ENCODE data around the gene VPS33A.

VPS33A gene

DNA sequence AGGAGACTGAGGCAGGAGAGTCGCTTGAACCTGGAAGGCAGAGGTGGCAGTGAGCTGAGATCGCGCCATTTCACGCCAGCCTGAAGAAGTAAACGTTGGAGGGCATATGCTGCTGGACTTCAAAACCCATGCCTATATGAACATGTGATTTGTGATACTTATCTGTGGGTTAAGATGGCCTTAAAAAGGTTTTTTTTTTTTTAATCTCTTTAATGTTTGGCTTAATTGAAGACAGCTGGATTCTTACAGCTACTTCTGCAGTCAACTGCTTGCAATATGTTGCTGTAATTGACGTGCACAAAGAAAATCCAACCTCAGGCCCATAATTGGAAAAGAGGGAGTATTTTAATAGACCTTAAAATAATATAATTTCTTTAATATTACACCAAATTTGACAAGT lies 64.3 kb downstream of the VPS33A start:
- Histone ChIP-seq H3K9me3 (ENCODE audit: insufficient read depth, low read length) (no peaks in the 10 kb centered on the region), H3K27ac (ENCODE audit: low read length) (no peak overlapping the region), H3K36me3 (replicated peaks; ENCODE audit: low read depth, low read length) (peaks cover 5% of the 10 kb centered on the region), H4K20me1 (ENCODE audit: insufficient read depth, low read length) (no peaks in the 10 kb centered on the region), H3K4me3 (ENCODE audit: low read length) (no peak overlapping the region), H3K4me1 (ENCODE audit: low read length) (peaks cover 25% of the 10 kb centered on the region), H3K4me2 (ENCODE audit: low read length) (no peak overlapping the region), H3K79me2 (ENCODE audit: low read length) (no peaks in the 10 kb centered on the region), H2AFZ (ENCODE audit: low read depth, low read length) (no peak overlapping the region), H3K9ac (ENCODE audit: low read length) (no peak overlapping the region), H3K27me3 (ENCODE audit: low read depth, low read length) (no peaks in the 10 kb centered on the region)
- TF ChIP-seq, protein P1, sequence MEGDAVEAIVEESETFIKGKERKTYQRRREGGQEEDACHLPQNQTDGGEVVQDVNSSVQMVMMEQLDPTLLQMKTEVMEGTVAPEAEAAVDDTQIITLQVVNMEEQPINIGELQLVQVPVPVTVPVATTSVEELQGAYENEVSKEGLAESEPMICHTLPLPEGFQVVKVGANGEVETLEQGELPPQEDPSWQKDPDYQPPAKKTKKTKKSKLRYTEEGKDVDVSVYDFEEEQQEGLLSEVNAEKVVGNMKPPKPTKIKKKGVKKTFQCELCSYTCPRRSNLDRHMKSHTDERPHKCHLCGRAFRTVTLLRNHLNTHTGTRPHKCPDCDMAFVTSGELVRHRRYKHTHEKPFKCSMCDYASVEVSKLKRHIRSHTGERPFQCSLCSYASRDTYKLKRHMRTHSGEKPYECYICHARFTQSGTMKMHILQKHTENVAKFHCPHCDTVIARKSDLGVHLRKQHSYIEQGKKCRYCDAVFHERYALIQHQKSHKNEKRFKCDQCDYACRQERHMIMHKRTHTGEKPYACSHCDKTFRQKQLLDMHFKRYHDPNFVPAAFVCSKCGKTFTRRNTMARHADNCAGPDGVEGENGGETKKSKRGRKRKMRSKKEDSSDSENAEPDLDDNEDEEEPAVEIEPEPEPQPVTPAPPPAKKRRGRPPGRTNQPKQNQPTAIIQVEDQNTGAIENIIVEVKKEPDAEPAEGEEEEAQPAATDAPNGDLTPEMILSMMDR (IDR thresholded peaks at IDR 0.05; ENCODE audit: low read depth, low read length), result no peak
- TF ChIP-seq EZH2phosphoT487 (IDR thresholded peaks at IDR 0.05; ENCODE audit: low read depth), result no peak

GRCh38 chr12:122201381-122201780 lies 64.9 kb downstream of the VPS33A start:
- H3K4me1 ChIP-seq (ENCODE audit: low read length), result peaks cover 30% of the 10 kb centered on the region
- no peaks in the 10 kb centered on the region for H3K27me3 ChIP-seq (ENCODE audit: low read depth, low read length)
- peaks cover 4% of the 10 kb centered on the region for H3K36me3 ChIP-seq (replicated peaks; ENCODE audit: low read depth, low read length)
- peak overlapping the region; percentile 38 for H3K4me2 ChIP-seq (ENCODE audit: low read length)
- H3K4me3 ChIP-seq (ENCODE audit: low read length), result peak overlapping the region; percentile 40
- TF ChIP-seq, protein P1 (IDR thresholded peaks at IDR 0.05; ENCODE audit: low read depth, low read length), result no peak
- no peak for TF ChIP-seq EZH2phosphoT487 (IDR thresholded peaks at IDR 0.05; ENCODE audit: low read depth)
- H3K9ac ChIP-seq (ENCODE audit: low read length), result peak overlapping the region; percentile 30; the same call in 1 of the 2 replicates
- no peaks in the 10 kb centered on the region for H4K20me1 ChIP-seq (ENCODE audit: insufficient read depth, low read length)
- H2AFZ ChIP-seq (ENCODE audit: low read depth, low read length), result 0 out of 2 replicates have a peak overlapping the region, but pooled peaks have one; percentile 25
- no peak overlapping the region for H3K27ac ChIP-seq (ENCODE audit: low read length)
- H3K9me3 ChIP-seq (ENCODE audit: insufficient read depth, low read length), result no peaks in the 10 kb centered on the region
- no peaks in the 10 kb centered on the region for H3K79me2 ChIP-seq (ENCODE audit: low read length)

- TF ChIP-seq, protein P1 (IDR thresholded peaks at IDR 0.05; ENCODE audit: low read depth, low read length), result no peak
- TF ChIP-seq EZH2phosphoT487 (IDR thresholded peaks at IDR 0.05; ENCODE audit: low read depth), result no peak
- H3K79me2 ChIP-seq (ENCODE audit: low read length), result no peaks in the 10 kb centered on the region
Observed at GRCh38 chr12:122200541-122201175, 65.6 kb downstream of the VPS33A start.

GRCh38 chr12:122199484-122200355 lies 66.6 kb downstream of the VPS33A start:
- Histone ChIP-seq H3K9me3 (ENCODE audit: insufficient read depth, low read length) (no peaks in the 10 kb centered on the region), H3K79me2 (ENCODE audit: low read length) (no peaks in the 10 kb centered on the region), H4K20me1 (ENCODE audit: insufficient read depth, low read length) (no peaks in the 10 kb centered on the region), H3K36me3 (replicated peaks; ENCODE audit: low read depth, low read length) (no peaks in the 10 kb centered on the region), H3K27me3 (ENCODE audit: low read depth, low read length) (peaks cover 4% of the 10 kb centered on the region; the same call in 1 of the 2 replicates), H3K4me3 (ENCODE audit: low read length) (no peak overlapping the region), H3K27ac (ENCODE audit: low read length) (no peak overlapping the region), H3K4me1 (ENCODE audit: low read length) (peaks cover 32% of the 10 kb centered on the region), H2AFZ (ENCODE audit: low read depth, low read length) (no peak overlapping the region), H3K4me2 (ENCODE audit: low read length) (no peak overlapping the region), H3K9ac (ENCODE audit: low read length) (no peak overlapping the region)
- TF ChIP-seq, protein P1 (IDR thresholded peaks at IDR 0.05; ENCODE audit: low read depth, low read length), result no peak
- no peak for TF ChIP-seq EZH2phosphoT487 (IDR thresholded peaks at IDR 0.05; ENCODE audit: low read depth)

More at GRCh38 chr12:122200541-122201175, 65.6 kb downstream of the VPS33A start:
- no peaks in the 10 kb centered on the region for H3K36me3 ChIP-seq (replicated peaks; ENCODE audit: low read depth, low read length)
- H3K9me3 ChIP-seq (ENCODE audit: insufficient read depth, low read length), result no peaks in the 10 kb centered on the region
- H3K27me3 ChIP-seq (ENCODE audit: low read depth, low read length), result no peaks in the 10 kb centered on the region
- peaks cover 32% of the 10 kb centered on the region for H3K4me1 ChIP-seq (ENCODE audit: low read length)
- peak overlapping the region; percentile 40; the same call in 1 of the 2 replicates for H3K4me3 ChIP-seq (ENCODE audit: low read length)
- peak overlapping the region; percentile 38 for H3K4me2 ChIP-seq (ENCODE audit: low read length)
- no peak overlapping the region for H3K27ac ChIP-seq (ENCODE audit: low read length)
- H4K20me1 ChIP-seq (ENCODE audit: insufficient read depth, low read length), result no peaks in the 10 kb centered on the region
- peak overlapping the region; percentile 30; the same call in 1 of the 2 replicates for H3K9ac ChIP-seq (ENCODE audit: low read length)
- H2AFZ ChIP-seq (ENCODE audit: low read depth, low read length), result peak overlapping the region; percentile 45; the same call in 1 of the 2 replicates
